SU-DHL-6 (cell line): ENCODE results near the gene TIMM10.

Experiments used
- H2AFZ ChIP-seq: fragments of 200-600 bp; sonication (generic); 2 replicates; pipeline ENCODE4 v1.6.1; 2014; ENCODE audit warnings: low read depth, mild to moderate bottlenecking, moderate library complexity, mixed read lengths, antibody characterized with exemption, low read length; ENCODE audit not compliant: severe bottlenecking
- H3F3A ChIP-seq: fragments of 200-600 bp; shearing (Covaris generic); 2 replicates; pipeline ENCODE4 v1.6.0; 2016; ENCODE audit warnings: antibody characterized with exemption, mild to moderate bottlenecking; ENCODE audit not compliant: insufficient read depth
- H3K27ac ChIP-seq: fragments of 200-600 bp; sonication (generic); 2 replicates; pipeline ENCODE4 v1.5.1; 2016; ENCODE audit warnings: low read depth, mild to moderate bottlenecking, low read length, moderate library complexity, mixed read lengths
- H3K27me3 ChIP-seq: fragments of 200-600 bp; sonication (generic), shearing (Covaris generic); 2 replicates; pipeline ENCODE4 v1.6.0; 2014; ENCODE audit warnings: mild to moderate bottlenecking, low read length
- H3K36me3 ChIP-seq: fragments of 200-600 bp; sonication (generic); 2 replicates; pipeline ENCODE4 v1.6.1; 2014; ENCODE audit warnings: mild to moderate bottlenecking, low read length, mixed read lengths
- H3K4me2 ChIP-seq: fragments of 300-600, 200-600 bp; shearing (Covaris generic), sonication (generic); 2 replicates; pipeline ENCODE4 v1.6.0; 2014; ENCODE audit warnings: low read length, low read depth, mild to moderate bottlenecking; ENCODE audit not compliant: poor library complexity, severe bottlenecking
- H3K4me3 ChIP-seq: fragments of 200-600 bp; sonication (generic); 2 replicates; pipeline ENCODE4 v1.5.1; 2014; ENCODE audit warnings: antibody characterized with exemption, low read length, mild to moderate bottlenecking, mixed read lengths; ENCODE audit not compliant: insufficient read depth, poor library complexity, severe bottlenecking
- H3K79me2 ChIP-seq: fragments of 200-600 bp; sonication (generic); 2 replicates; pipeline ENCODE4 v1.6.1; 2014; ENCODE audit warnings: mild to moderate bottlenecking, low read length, moderate library complexity; ENCODE audit not compliant: insufficient read depth
- H3K9ac ChIP-seq: fragments of 200-600 bp; sonication (generic); 2 replicates; pipeline ENCODE4 v1.7.0; 2014; ENCODE audit warnings: mild to moderate bottlenecking, low read length
- H3K9me2 ChIP-seq: fragments of 200-600 bp; sonication (generic); replicated peaks from 2 replicates; pipeline ENCODE4 v1.6.1; 2014; ENCODE audit warnings: low read length; ENCODE audit not compliant: insufficient read depth
- H3K9me3 ChIP-seq: fragments of 200-600 bp; sonication (generic); 2 replicates; pipeline ENCODE4 v1.6.1; 2014; ENCODE audit warnings: low read length, mixed read lengths; ENCODE audit not compliant: insufficient read depth
- H4K20me1 ChIP-seq: fragments of 200-600 bp; sonication (generic); 2 replicates; pipeline ENCODE4 v1.6.1; 2014; ENCODE audit warnings: low read depth, mild to moderate bottlenecking, antibody characterized with exemption, low read length, moderate library complexity, mixed read lengths
- EZH2phosphoT487 ChIP-seq: fragments of 200-600 bp; sonication (generic), shearing (Covaris generic); conservative IDR thresholded peaks from 2 replicates; pipeline ENCODE4 v1.6.1; 2018; ENCODE audit warnings: mild to moderate bottlenecking, antibody characterized with exemption, low read length, moderate library complexity, mixed read lengths
- TF ChIP-seq, protein P1 (sequence below): fragments of 200-600 bp; sonication (generic); IDR thresholded peaks from one replicate; pipeline ENCODE4 v1.5.1; 2017; ENCODE audit warnings: antibody characterized with exemption, mild to moderate bottlenecking, low read length, moderate library complexity; ENCODE audit not compliant: insufficient read depth, poor library complexity, severe bottlenecking

The TIMM10 gene

DNA sequence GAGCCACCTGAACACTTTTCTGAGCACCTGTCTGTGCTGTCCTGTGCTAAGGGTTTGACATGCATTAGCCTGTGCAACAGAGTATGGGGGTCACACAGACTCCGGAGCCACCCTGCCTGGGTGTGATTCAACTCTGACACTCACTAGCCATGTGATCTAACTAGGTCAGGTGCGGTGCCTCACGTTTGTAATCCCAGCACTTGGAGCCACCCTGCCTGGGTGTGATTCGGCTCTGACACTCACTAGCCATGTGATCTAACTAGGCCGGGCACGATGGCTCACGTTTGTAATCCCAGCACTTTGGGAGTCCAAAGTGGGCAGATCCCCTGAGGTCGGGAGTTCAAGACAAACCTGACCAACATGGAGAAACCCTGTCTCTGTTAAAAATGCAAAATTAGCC, 25.5 kb upstream of the TIMM10 start:
- H3K79me2 ChIP-seq, result no peaks in the 10 kb centered on the region
- TF ChIP-seq EZH2phosphoT487, result no peak
- TF ChIP-seq, protein P1, sequence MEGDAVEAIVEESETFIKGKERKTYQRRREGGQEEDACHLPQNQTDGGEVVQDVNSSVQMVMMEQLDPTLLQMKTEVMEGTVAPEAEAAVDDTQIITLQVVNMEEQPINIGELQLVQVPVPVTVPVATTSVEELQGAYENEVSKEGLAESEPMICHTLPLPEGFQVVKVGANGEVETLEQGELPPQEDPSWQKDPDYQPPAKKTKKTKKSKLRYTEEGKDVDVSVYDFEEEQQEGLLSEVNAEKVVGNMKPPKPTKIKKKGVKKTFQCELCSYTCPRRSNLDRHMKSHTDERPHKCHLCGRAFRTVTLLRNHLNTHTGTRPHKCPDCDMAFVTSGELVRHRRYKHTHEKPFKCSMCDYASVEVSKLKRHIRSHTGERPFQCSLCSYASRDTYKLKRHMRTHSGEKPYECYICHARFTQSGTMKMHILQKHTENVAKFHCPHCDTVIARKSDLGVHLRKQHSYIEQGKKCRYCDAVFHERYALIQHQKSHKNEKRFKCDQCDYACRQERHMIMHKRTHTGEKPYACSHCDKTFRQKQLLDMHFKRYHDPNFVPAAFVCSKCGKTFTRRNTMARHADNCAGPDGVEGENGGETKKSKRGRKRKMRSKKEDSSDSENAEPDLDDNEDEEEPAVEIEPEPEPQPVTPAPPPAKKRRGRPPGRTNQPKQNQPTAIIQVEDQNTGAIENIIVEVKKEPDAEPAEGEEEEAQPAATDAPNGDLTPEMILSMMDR, result no peak
- no peaks in the 10 kb centered on the region for H3F3A ChIP-seq
- H3K4me2 ChIP-seq, result no peak overlapping the region
- H4K20me1 ChIP-seq, result no peaks in the 10 kb centered on the region
- H3K9me2 ChIP-seq, result no peaks in the 10 kb centered on the region
- H3K36me3 ChIP-seq, result no peaks in the 10 kb centered on the region
- no peaks in the 10 kb centered on the region for H3K27me3 ChIP-seq
- H3K4me3 ChIP-seq, result no peak overlapping the region
- no peaks in the 10 kb centered on the region for H3K9me3 ChIP-seq
- H2AFZ ChIP-seq, result no peak overlapping the region
- H3K9ac ChIP-seq, result no peak overlapping the region
- H3K27ac ChIP-seq, result no peak overlapping the region

- Histone ChIP-seq H3K9ac (no peak overlapping the region), H4K20me1 (no peaks in the 10 kb centered on the region), H2AFZ (no peak overlapping the region), H3K4me2 (no peak overlapping the region), H3K9me3 (no peaks in the 10 kb centered on the region), H3K79me2 (no peaks in the 10 kb centered on the region), H3K4me3 (no peak overlapping the region), H3K36me3 (no peaks in the 10 kb centered on the region), H3K9me2 (no peaks in the 10 kb centered on the region), H3K27ac (no peak overlapping the region), H3K27me3 (no peaks in the 10 kb centered on the region), H3F3A (no peaks in the 10 kb centered on the region)
- no peak for TF ChIP-seq EZH2phosphoT487
- TF ChIP-seq, protein P1, result no peak
Observed at GRCh38 chr11:57555393-57555792, 24.8 kb upstream of the TIMM10 start.

DNA sequence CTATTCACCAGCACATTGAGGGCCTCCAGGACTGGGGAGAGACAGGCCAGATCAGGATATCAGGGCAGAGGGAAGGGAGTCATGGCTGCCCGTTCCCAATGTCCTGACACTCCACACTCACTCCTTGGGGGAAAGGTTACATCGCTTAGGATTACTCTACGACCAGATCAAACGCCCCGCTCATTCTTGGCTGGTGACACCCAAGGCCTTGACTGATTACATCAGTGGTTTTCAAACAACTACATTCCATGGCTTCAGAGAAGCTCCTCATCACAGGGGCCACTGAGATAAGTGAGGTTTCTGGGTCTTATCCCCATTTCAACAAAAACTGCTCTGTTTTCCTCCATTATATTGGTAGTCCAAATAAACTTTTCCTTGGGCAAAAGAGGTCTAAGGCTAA, 21.9 kb upstream of the TIMM10 start:
- no peak overlapping the region for H3K9ac ChIP-seq
- H3K79me2 ChIP-seq, result no peaks in the 10 kb centered on the region
- H2AFZ ChIP-seq, result no peak overlapping the region
- no peaks in the 10 kb centered on the region for H3F3A ChIP-seq
- H3K9me2 ChIP-seq, result no peaks in the 10 kb centered on the region
- no peaks in the 10 kb centered on the region for H3K27me3 ChIP-seq
- H3K9me3 ChIP-seq, result no peaks in the 10 kb centered on the region
- TF ChIP-seq, protein P1, result no peak
- no peak for TF ChIP-seq EZH2phosphoT487
- no peak overlapping the region for H3K4me2 ChIP-seq
- no peaks in the 10 kb centered on the region for H3K36me3 ChIP-seq
- no peaks in the 10 kb centered on the region for H4K20me1 ChIP-seq
- H3K4me3 ChIP-seq, result no peak overlapping the region
- no peak overlapping the region for H3K27ac ChIP-seq
